ENCODE measurements around the gene ITPR3. TPM values are rescaled to one million over a fixed set of nuclear protein-coding genes. Genes with fewer than 3 reads are reported as not detected.

The ITPR3 gene
- total and polyA plus RNA-seq, 2 donors (not counting 3 experiments of a cell fraction or from before 2014, with no cell fraction given) = 28.8 to 52.2 TPM

- TF ChIP-seq POLR2A (IDR thresholded peaks at IDR 0.05; ENCODE audit: low read depth, low read length) (peak; percentile 97), MYC (IDR thresholded peaks at IDR 0.05; ENCODE audit: low read depth, low read length) (no peak), MAX (IDR thresholded peaks at IDR 0.05; ENCODE audit: insufficient read depth, insufficient read length) (peak; percentile 56), GATA2 (IDR thresholded peaks at IDR 0.05; ENCODE audit: insufficient read depth, insufficient read length, low read depth, low read length) (no peak), POLR2AphosphoS5 (IDR thresholded peaks at IDR 0.05; ENCODE audit: insufficient read depth, low read depth, low read length) (peak; percentile 99), CTCF (IDR thresholded peaks at IDR 0.05; ENCODE audit: extremely low read depth in 1 of 2, insufficient read depth in 1 of 2, low read depth in 1 of 2, low read length in 2 of 2) (peak; percentile 57 to 75)
- POLR2A ChIA-PET = interaction anchor here (0.6 to 1.8 kb wide), 6 partner anchors 14 to 387 kb away, joined by 3 to 7 read pairs (median 4); partner anchors contain the start of gene BAK1
- H3K36me3 ChIP-seq (ENCODE audit: control insufficient read depth in 2 of 2, extremely low read depth in 1 of 2, insufficient read depth in 2 of 2, low read length in 2 of 2) = peaks cover 4% of the 10 kb centered on the region in 2 experiments
- DNase-seq (ENCODE audit: low read depth, low spot score) = peak; percentile 97
- no peaks in the 10 kb centered on the region for H3K9me1 ChIP-seq (replicated peaks; ENCODE audit: control insufficient read depth, extremely low read depth, insufficient read depth, low read length)
- no peaks in the 10 kb centered on the region for H4K20me1 ChIP-seq (replicated peaks; ENCODE audit: control insufficient read depth, extremely low read depth, insufficient read depth, low read length)
- peaks cover 17% of the 10 kb centered on the region for H3K4me1 ChIP-seq (ENCODE audit: control insufficient read depth, extremely low read depth, insufficient read depth, low read length)
- CTCF ChIA-PET = interaction anchor here (0.8 to 3.9 kb wide), 30 partner anchors 9 to 452 kb away, joined by 3 to 26 read pairs (median 4); partner anchors contain the start of genes BAK1 and IP6K3
- H3K4me2 ChIP-seq (ENCODE audit: insufficient read depth, low read length) = peak within 1 kb of the TSS; percentile 82
- intact Hi-C loops (cut with micrococcal nuclease) (loop anchor here (1.0 to 2.0 kb wide), 4 partner anchors 59 to 443 kb away; no protein-coding TSS in a partner anchor), dilution Hi-C loops (cut with MboI; ENCODE audit: extremely low pct_ligation_motif_present, low sequenced_read_pairs) (no loop called here)
- peak within 1 kb of the TSS; percentile 98 for H2AFZ ChIP-seq (ENCODE audit: low read depth, low read length)
- BruUV-seq (replicated peaks) = TSS peak; percentile 21
- FAIRE-seq = peak; percentile 95
- peak within 1 kb of the TSS; percentile 95 for H3K27ac ChIP-seq (ENCODE audit: insufficient read depth, low read depth, low read length)
- H3K79me2 ChIP-seq (ENCODE audit: control insufficient read depth, insufficient read depth, low read length) = peaks cover 24% of the 10 kb centered on the region
- H3K9me3 ChIP-seq (replicated peaks; ENCODE audit: control insufficient read depth, insufficient read depth, low read length) = no peaks in the 10 kb centered on the region
- H3K9ac ChIP-seq (replicated peaks; ENCODE audit: extremely low read depth, insufficient read depth, low read length) = peak within 1 kb of the TSS; percentile 95
- no peaks in the 10 kb centered on the region for H3K27me3 ChIP-seq (ENCODE audit: control insufficient read depth in 2 of 2, insufficient read depth in 2 of 2, low read length in 2 of 2)
- peak within 1 kb of the TSS; percentile 74 to 92 (median 85) for H3K4me3 ChIP-seq (replicated peaks in 1 of 3; ENCODE audit: insufficient read depth in 1 of 3, low read depth in 1 of 3, low read length in 3 of 3)
These were observed 90.3 kb downstream of the ITPR3 start, which contains the start of gene UQCC2 for GRCh38 chr6:33711140-33712129. Gene UQCC2 (minus strand): TSS chr6:33711700. CDS start chr6:33711686, 14 bp downstream.

Measured in endothelial cell of umbilical vein (primary cell).